Left ventricle myocardium inferior (tissue), 1 donor: Measurements from ENCODE around the gene UGGT1. TPM values are rescaled to one million over a fixed set of nuclear protein-coding genes. Genes with fewer than 3 reads are reported as not detected.
A peak's percentile ranks its signal among the peaks of the same experiment; 100 is the strongest.
"Not testable (repeated sequence)": the region's sequence is repeated elsewhere in the genome, so short reads cannot be mapped to it uniquely, and the experiment has no call there.

Source experiments
- DNase-seq: peaks from one replicate; pipeline ENCODE4 v3.0.0-alpha.2; 2020
- H3K27ac ChIP-seq: fragments of 200-600 bp; replicated peaks from 2 replicates; pipeline ENCODE4 v1.8.0; 2021
- H3K27me3 ChIP-seq: fragments of 200-600 bp; 2 replicates; pipeline ENCODE4 v1.8.0; 2021; ENCODE audit warnings: low read depth
- H3K36me3 ChIP-seq: fragments of 200-600 bp; 2 replicates; pipeline ENCODE4 v1.8.0; 2021
- H3K4me1 ChIP-seq: fragments of 200-600 bp; 2 replicates; pipeline ENCODE4 v1.8.0; 2021
- H3K4me3 ChIP-seq: fragments of 200-600 bp; 2 replicates; pipeline ENCODE4 v1.8.0; 2021; ENCODE audit warnings: mild to moderate bottlenecking, moderate library complexity
- H3K9me3 ChIP-seq: fragments of 200-600 bp; replicated peaks from 2 replicates; pipeline ENCODE4 v1.8.0; 2021
- CTCF ChIP-seq: fragments of 200-600 bp; IDR thresholded peaks from 2 replicates; pipeline ENCODE4 v1.8.0; 2021; ENCODE audit warnings: antibody characterized with exemption, mild to moderate bottlenecking, borderline replicate concordance
- intact Hi-C: fragments of 100-400 bp; cut with micrococcal nuclease; formaldehyde crosslinking; loops from one replicate; pipeline ENCODE4 v1.11.0; 2022
- total RNA-seq: library from RNA; stranded (reverse); fragmentation: NEBNext Ultra II Directional; extraction: Animal tissue kit (Norgen Biotek cat#: 25700); gene quantifications from one replicate; pipeline ENCODE4 v1.2.1, GENCODE V29; 2021
- donor health status: DM: no; HTN: yes; CAD: no; lungs with severe emphysema.

UGGT1 gene
- total RNA-seq, 1 donor from 2014 or later, result 30.3 TPM

GRCh38 chr2:128169497-128169896 lies 78.5 kb downstream of the UGGT1 start:
- H3K36me3 ChIP-seq, result peaks cover 93% of the 10 kb centered on the region

GRCh38 chr2:128169933-128170709 lies 79.1 kb downstream of the UGGT1 start:
- H3K36me3 ChIP-seq, result peaks cover 93% of the 10 kb centered on the region

More at GRCh38 chr2:128169497-128169896, 78.5 kb downstream of the UGGT1 start:
- no peak for DNase-seq
- Histone ChIP-seq H3K4me3 (no peak overlapping the region), H3K27me3 (no peaks in the 10 kb centered on the region), H3K27ac (no peak overlapping the region), H3K9me3 (no peaks in the 10 kb centered on the region), H3K4me1 (no peaks in the 10 kb centered on the region)
- TF ChIP-seq CTCF, result no peak
- intact Hi-C loops, result no loop called here

GRCh38 chr2:128170776-128171175 lies 79.8 kb downstream of the UGGT1 start:
- peaks cover 93% of the 10 kb centered on the region for H3K36me3 ChIP-seq
- no peaks in the 10 kb centered on the region for H3K4me1 ChIP-seq
- no peaks in the 10 kb centered on the region for H3K27me3 ChIP-seq
- DNase-seq, result no peak
- no peaks in the 10 kb centered on the region for H3K9me3 ChIP-seq
- H3K27ac ChIP-seq, result no peak overlapping the region
- no peak overlapping the region for H3K4me3 ChIP-seq
- intact Hi-C loops, result no loop called here
- no peak for TF ChIP-seq CTCF

More at GRCh38 chr2:128169933-128170709, 79.1 kb downstream of the UGGT1 start:
- Histone ChIP-seq H3K27me3 (no peaks in the 10 kb centered on the region), H3K27ac (no peak overlapping the region), H3K4me3 (no peak overlapping the region), H3K9me3 (no peaks in the 10 kb centered on the region), H3K4me1 (no peaks in the 10 kb centered on the region)
- intact Hi-C loops, result no loop called here
- no peak for DNase-seq
- no peak for TF ChIP-seq CTCF

GRCh38 chr2:128172191-128172590 lies 81.2 kb downstream of the UGGT1 start:
- no peaks in the 10 kb centered on the region for H3K9me3 ChIP-seq
- intact Hi-C loops, result no loop called here
- H3K4me3 ChIP-seq, result no peak overlapping the region
- no peak for DNase-seq
- H3K27ac ChIP-seq, result no peak overlapping the region
- H3K36me3 ChIP-seq, result peaks cover 93% of the 10 kb centered on the region
- no peaks in the 10 kb centered on the region for H3K4me1 ChIP-seq
- peak; percentile 48 for TF ChIP-seq CTCF
- no peaks in the 10 kb centered on the region for H3K27me3 ChIP-seq

GRCh38 chr2:128174067-128174466 lies 83.1 kb downstream of the UGGT1 start:
- Histone ChIP-seq H3K4me1 (peaks cover 13% of the 10 kb centered on the region), H3K36me3 (peaks cover 86% of the 10 kb centered on the region)
- H3K27ac ChIP-seq, H3K9me3 ChIP-seq, H3K27me3 ChIP-seq, intact Hi-C loops, H3K4me3 ChIP-seq, DNase-seq: not testable (repeated sequence)

- no peak for TF ChIP-seq CTCF
- intact Hi-C loops, result no loop called here
- H3K27ac ChIP-seq, result no peak overlapping the region
- no peaks in the 10 kb centered on the region for H3K27me3 ChIP-seq
- no peaks in the 10 kb centered on the region for H3K9me3 ChIP-seq
- H3K4me3 ChIP-seq, result no peak overlapping the region
- DNase-seq, result no peak
- peaks cover 26% of the 10 kb centered on the region for H3K4me1 ChIP-seq
- H3K36me3 ChIP-seq, result peaks cover 79% of the 10 kb centered on the region
Measured at GRCh38 chr2:128177315-128177714, 86.3 kb downstream of the UGGT1 start.
